ENCODE measurements around the gene GNPDA1. TPM values are rescaled to one million over a fixed set of nuclear protein-coding genes. Genes with fewer than 3 reads are reported as not detected.

The GNPDA1 gene
- total and polyA plus RNA-seq, 7 experiments from 2014 or later = 13.3 to 60.4 (median 28.5) TPM

DNA sequence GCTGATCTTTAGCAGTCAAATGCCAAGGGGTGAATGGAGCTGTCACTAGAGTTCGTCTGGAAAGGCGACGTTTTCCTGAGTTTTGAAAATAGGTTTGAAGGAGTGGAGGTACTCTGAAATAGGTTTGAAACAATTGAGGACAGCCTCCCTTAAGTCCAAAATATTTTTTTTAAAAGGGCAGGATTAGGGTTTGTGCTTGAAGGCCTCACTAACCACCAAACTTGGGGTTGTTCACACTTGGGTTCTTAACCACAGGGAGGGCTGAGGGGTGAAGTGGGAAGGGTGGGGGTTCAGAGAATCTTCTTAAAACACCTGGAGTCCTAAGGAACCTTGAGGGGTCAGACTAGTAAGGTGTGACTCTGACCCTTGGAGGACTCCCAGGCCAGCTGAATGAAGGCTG is 51.4 kb downstream of the GNPDA1 start:
- DNase-seq (no peak), ATAC-seq (no peak)
- peak overlapping the region; percentile 50 for H3K27ac ChIP-seq (ENCODE audit: low read depth, low read length)
- Mint-ChIP-seq H3K9me3 (no peaks in the 10 kb centered on the region), H3K27ac (peak overlapping the region; percentile 82 to 93 (median 92)), H3K4me1 (peaks cover 29 to 51% (median 42%) of the 10 kb centered on the region in 7 donors), H3K27me3 (no peaks in the 10 kb centered on the region), H3K36me3 (peaks cover 0 to 3% (median 0%) of the 10 kb centered on the region in 5 donors), H3K4me3 (peak overlapping the region in 9 of 10 donors; percentile 25 to 75 (median 53))
- H3K27me3 ChIP-seq (ENCODE audit: control insufficient read depth in 2 of 2, insufficient read depth in 2 of 2, low read length in 2 of 2) = no peaks in the 10 kb centered on the region
- peak overlapping the region; percentile 7 for H3K4me3 ChIP-seq (ENCODE audit: low read length)
- peaks cover 30 to 43% of the 10 kb centered on the region in 2 donors for H3K4me1 ChIP-seq (ENCODE audit: control insufficient read depth in 2 of 2, insufficient read depth in 2 of 2, low read length in 2 of 2)
- no peaks in the 10 kb centered on the region for H3K36me3 ChIP-seq (ENCODE audit: control insufficient read depth in 2 of 3, insufficient read depth in 3 of 3, low read length in 3 of 3)
- CTCF ChIA-PET = interaction anchor here (0.6 to 6.6 kb wide), 36 partner anchors 8 to 1405 kb away, joined by 3 to 143 read pairs (median 5); partner anchors contain the start of genes ARAP3, FCHSD1, PCDH1 and RNF14
- intact Hi-C loops (cut with micrococcal nuclease) = loop anchor here in 1 of 2 donors (2.0 to 10.0 kb wide), 3 partner anchors 83 to 263 kb away; partner anchors contain the start of gene PCDH1
- POLR2A ChIA-PET = interaction anchor here (1.0 to 3.3 kb wide), 17 partner anchors 8 to 368 kb away, joined by 3 to 55 read pairs (median 5); partner anchors contain the start of genes ARAP3, DELE1 and RNF14
- no peaks in the 10 kb centered on the region for H3K9me3 ChIP-seq (ENCODE audit: control insufficient read depth in 2 of 3, low read length in 3 of 3)

DNA sequence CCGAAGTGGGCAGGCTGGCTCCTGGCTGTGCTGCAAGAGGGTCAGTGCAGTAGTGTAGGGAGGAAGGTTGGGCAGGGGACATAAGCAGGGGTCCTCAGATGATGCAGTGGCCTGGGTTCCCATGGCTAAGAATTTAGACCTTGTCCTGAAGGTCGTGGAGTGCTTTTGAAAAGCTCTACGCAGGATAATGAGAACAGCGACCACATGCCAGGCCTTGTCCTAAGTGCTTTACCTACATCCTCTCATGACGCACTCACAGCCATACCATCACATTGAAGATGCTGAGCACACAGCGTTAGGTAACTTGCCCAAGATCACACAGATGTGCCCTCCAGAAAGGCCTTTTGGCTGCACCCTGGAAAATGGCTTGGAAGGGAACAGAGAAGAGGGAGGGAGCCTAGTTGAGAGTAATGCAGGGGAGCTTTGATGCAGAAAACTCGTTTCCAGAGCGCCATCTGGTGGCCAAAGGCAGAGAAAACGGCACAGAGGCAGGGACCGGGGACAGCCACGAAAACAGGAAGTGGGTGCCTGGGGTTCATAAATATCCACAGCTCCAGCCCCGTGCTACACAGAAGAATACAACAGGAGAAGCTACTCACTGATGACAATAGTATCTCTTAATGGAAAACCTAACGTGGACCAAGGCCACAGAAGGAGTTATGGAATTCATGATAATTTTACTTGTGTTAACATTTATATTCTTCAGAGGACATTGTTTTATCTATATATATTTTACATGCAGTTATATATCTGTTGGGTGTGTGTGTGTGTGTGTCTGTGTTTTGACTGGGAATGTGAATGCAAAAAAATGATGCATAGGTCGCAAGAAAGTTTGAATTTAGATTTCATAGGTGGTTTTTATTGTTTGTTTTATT is 52.1 kb downstream of the GNPDA1 start:
- H3K27ac ChIP-seq (ENCODE audit: low read depth, low read length) = peak overlapping the region; percentile 50
- H3K27me3 Mint-ChIP-seq = no peaks in the 10 kb centered on the region
- no peaks in the 10 kb centered on the region for H3K27me3 ChIP-seq (ENCODE audit: control insufficient read depth in 2 of 2, insufficient read depth in 2 of 2, low read length in 2 of 2)
- peak overlapping the region; percentile 7 for H3K4me3 ChIP-seq (ENCODE audit: low read length)
- H3K9me3 ChIP-seq (ENCODE audit: control insufficient read depth in 2 of 3, low read length in 3 of 3) = no peaks in the 10 kb centered on the region
- peak; percentile 82 to 95 (median 89) for DNase-seq
- peak; percentile 94 for ATAC-seq
- H3K36me3 Mint-ChIP-seq = peaks cover 0 to 3% (median 0%) of the 10 kb centered on the region in 5 donors
- ChIA-PET CTCF (interaction anchor here (0.6 to 6.6 kb wide), 43 partner anchors 8 to 1404 kb away, joined by 3 to 143 read pairs (median 4); partner anchors contain the start of genes ARAP3, FCHSD1, PCDH1 and RNF14), POLR2A (interaction anchor here (0.7 to 3.3 kb wide), 20 partner anchors 9 to 367 kb away, joined by 3 to 55 read pairs (median 5); partner anchors contain the start of genes ARAP3, DELE1 and RNF14)
- no peaks in the 10 kb centered on the region for H3K9me3 Mint-ChIP-seq
- peaks cover 30 to 43% of the 10 kb centered on the region in 2 donors for H3K4me1 ChIP-seq (ENCODE audit: control insufficient read depth in 2 of 2, insufficient read depth in 2 of 2, low read length in 2 of 2)
- peak overlapping the region; percentile 82 to 93 (median 92) for H3K27ac Mint-ChIP-seq
- intact Hi-C loops (cut with micrococcal nuclease) = loop anchor here (1.0 to 10.0 kb wide), 12 partner anchors 8 to 295 kb away; partner anchors contain the start of gene PCDH1 (in 1 of the 2)
- H3K4me3 Mint-ChIP-seq = peak overlapping the region; percentile 5 to 75 (median 54)
- no peaks in the 10 kb centered on the region for H3K36me3 ChIP-seq (ENCODE audit: control insufficient read depth in 2 of 3, insufficient read depth in 3 of 3, low read length in 3 of 3)
- peaks cover 29 to 51% (median 40%) of the 10 kb centered on the region in 7 donors for H3K4me1 Mint-ChIP-seq

DNA sequence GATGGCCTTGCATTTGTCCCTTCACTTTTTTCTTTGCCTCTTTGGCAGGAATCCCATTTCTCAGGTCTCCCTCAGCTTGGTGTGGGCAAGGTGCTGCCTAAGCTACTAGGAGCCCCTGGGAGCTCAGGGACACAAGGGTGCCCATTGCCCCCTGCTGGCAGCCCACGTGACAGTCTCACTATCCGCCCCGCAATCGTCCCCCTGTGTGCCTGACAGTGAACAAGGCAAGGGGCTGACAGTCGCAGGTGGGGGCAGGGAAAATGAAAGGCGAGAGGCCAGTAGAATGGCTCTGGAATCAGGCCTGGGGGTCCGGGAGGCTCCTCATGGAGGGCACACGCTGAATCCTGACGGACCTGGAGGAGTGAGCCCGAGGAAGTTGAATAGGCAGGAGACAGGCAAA is 52.8 kb downstream of the GNPDA1 start:
- Mint-ChIP-seq H3K4me1 (peaks cover 29 to 51% (median 40%) of the 10 kb centered on the region in 7 donors), H3K9me3 (no peaks in the 10 kb centered on the region), H3K27ac (peak overlapping the region in 8 of 9 donors; percentile 3 to 92 (median 76)), H3K36me3 (no peaks in the 10 kb centered on the region), H3K27me3 (no peaks in the 10 kb centered on the region), H3K4me3 (peak overlapping the region in 7 of 10 donors; percentile 8 to 58 (median 39))
- Histone ChIP-seq H3K4me1 (ENCODE audit: control insufficient read depth in 2 of 2, insufficient read depth in 2 of 2, low read length in 2 of 2) (peaks cover 30 to 43% of the 10 kb centered on the region in 2 donors), H3K9me3 (ENCODE audit: control insufficient read depth in 2 of 3, low read length in 3 of 3) (no peaks in the 10 kb centered on the region), H3K27me3 (ENCODE audit: control insufficient read depth in 2 of 2, insufficient read depth in 2 of 2, low read length in 2 of 2) (no peaks in the 10 kb centered on the region), H3K27ac (ENCODE audit: low read depth, low read length) (no peak overlapping the region), H3K36me3 (ENCODE audit: control insufficient read depth in 2 of 3, insufficient read depth in 3 of 3, low read length in 3 of 3) (no peaks in the 10 kb centered on the region), H3K4me3 (ENCODE audit: low read length) (no peak overlapping the region)
- ChIA-PET CTCF (interaction anchor here (0.6 to 6.6 kb wide), 27 partner anchors 9 to 325 kb away, joined by 3 to 143 read pairs (median 9); partner anchors contain the start of genes ARAP3, PCDH1 and RNF14), POLR2A (interaction anchor here (0.6 to 3.3 kb wide), 16 partner anchors 10 to 367 kb away, joined by 3 to 55 read pairs (median 4); partner anchors contain the start of genes ARAP3, DELE1 and RNF14)
- intact Hi-C loops (cut with micrococcal nuclease) = loop anchor here (1.0 to 10.0 kb wide), 12 partner anchors 8 to 295 kb away; partner anchors contain the start of gene PCDH1 (in 1 of the 2)
- DNase-seq (peak in 2 of 9 donors; percentile 19), ATAC-seq (no peak)

DNA sequence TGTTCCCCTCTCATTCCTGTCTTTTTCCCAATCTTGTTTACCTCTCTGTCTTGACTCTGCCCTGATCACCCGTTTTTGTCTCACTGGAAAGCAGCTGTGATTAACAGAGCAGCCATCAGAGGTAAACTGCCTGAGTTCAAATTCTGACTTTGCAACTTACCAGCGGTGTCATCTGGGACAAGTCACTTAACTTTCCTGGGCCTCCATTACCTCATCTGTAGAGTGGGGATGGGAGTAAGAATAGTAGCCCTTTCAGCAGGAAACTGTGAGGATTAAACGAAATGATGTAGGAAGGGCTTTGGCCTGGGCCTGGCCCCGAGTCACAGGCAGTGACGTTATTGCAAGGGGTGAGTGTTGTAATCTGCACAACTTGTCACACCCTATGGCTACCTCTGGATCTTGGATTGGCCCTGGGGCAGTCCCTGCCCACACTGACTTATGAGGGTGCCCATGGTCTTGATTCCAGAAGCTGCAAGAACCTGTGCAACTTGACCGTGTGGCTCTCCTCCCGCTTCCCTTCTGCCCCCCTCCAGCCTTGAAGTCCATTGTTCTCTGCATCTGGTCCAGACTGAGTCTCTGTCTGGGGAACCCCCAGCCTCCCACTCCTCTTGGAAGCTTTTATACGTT is 54.2 kb downstream of the GNPDA1 start:
- ATAC-seq (peak; percentile 64), DNase-seq (no peak)
- CTCF ChIA-PET = interaction anchor here (1.3 to 6.6 kb wide), 6 partner anchors 44 to 294 kb away, joined by 5 to 143 read pairs (median 34); partner anchors contain the start of gene PCDH1
- intact Hi-C loops (cut with micrococcal nuclease) = no loop called here
- POLR2A ChIA-PET = interaction anchor here (0.6 to 3.3 kb wide), 5 partner anchors 10 to 322 kb away, joined by 3 to 18 read pairs (median 3); partner anchors contain the start of genes HDAC3, RELL2 and RNF14
- H3K9me3 ChIP-seq (ENCODE audit: control insufficient read depth in 2 of 3, low read length in 3 of 3) = no peaks in the 10 kb centered on the region
- H3K36me3 Mint-ChIP-seq = peaks cover 0 to 6% (median 0%) of the 10 kb centered on the region in 5 donors
- H3K27ac ChIP-seq (ENCODE audit: low read depth, low read length) = no peak overlapping the region
- peaks cover 32 to 54% (median 47%) of the 10 kb centered on the region in 7 donors for H3K4me1 Mint-ChIP-seq
- no peaks in the 10 kb centered on the region for H3K27me3 Mint-ChIP-seq
- H3K4me1 ChIP-seq (ENCODE audit: control insufficient read depth in 2 of 2, insufficient read depth in 2 of 2, low read length in 2 of 2) = peaks cover 30 to 43% of the 10 kb centered on the region in 2 donors
- H3K4me3 ChIP-seq (ENCODE audit: low read length) = peak overlapping the region; percentile 12
- no peaks in the 10 kb centered on the region for H3K27me3 ChIP-seq (ENCODE audit: control insufficient read depth in 2 of 2, insufficient read depth in 2 of 2, low read length in 2 of 2)
- peak overlapping the region in 8 of 10 donors; percentile 20 to 76 (median 50) for H3K4me3 Mint-ChIP-seq
- no peaks in the 10 kb centered on the region for H3K9me3 Mint-ChIP-seq
- H3K36me3 ChIP-seq (ENCODE audit: control insufficient read depth in 2 of 3, insufficient read depth in 3 of 3, low read length in 3 of 3) = no peaks in the 10 kb centered on the region
- H3K27ac Mint-ChIP-seq = peak overlapping the region in 5 of 9 donors; percentile 17 to 92 (median 70)

- H3K9me3 Mint-ChIP-seq = no peaks in the 10 kb centered on the region
- peaks cover 30 to 43% of the 10 kb centered on the region in 2 donors for H3K4me1 ChIP-seq (ENCODE audit: control insufficient read depth in 2 of 2, insufficient read depth in 2 of 2, low read length in 2 of 2)
- H3K27ac Mint-ChIP-seq = peak within 1 kb of the TSS in 7 of 9 donors; percentile 17 to 92 (median 53)
- CTCF ChIA-PET = interaction anchor here (1.1 to 6.6 kb wide), 6 partner anchors 11 to 293 kb away, joined by 5 to 143 read pairs (median 34); partner anchors contain the start of genes PCDH1 and RNF14
- peak within 1 kb of the TSS; percentile 12 for H3K4me3 ChIP-seq (ENCODE audit: low read length)
- H3K27me3 ChIP-seq (ENCODE audit: control insufficient read depth in 2 of 2, insufficient read depth in 2 of 2, low read length in 2 of 2) = no peaks in the 10 kb centered on the region
- ATAC-seq = no peak
- DNase-seq = peak in 2 of 9 donors; percentile 12 to 42
- POLR2A ChIA-PET = interaction anchor here (0.8 to 3.3 kb wide), 5 partner anchors 11 to 321 kb away, joined by 3 to 18 read pairs (median 3); partner anchors contain the start of genes HDAC3, RELL2 and RNF14
- no peaks in the 10 kb centered on the region for H3K9me3 ChIP-seq (ENCODE audit: control insufficient read depth in 2 of 3, low read length in 3 of 3)
- H3K27me3 Mint-ChIP-seq = no peaks in the 10 kb centered on the region
- peaks cover 32 to 54% (median 47%) of the 10 kb centered on the region in 7 donors for H3K4me1 Mint-ChIP-seq
- no peaks in the 10 kb centered on the region for H3K36me3 ChIP-seq (ENCODE audit: control insufficient read depth in 2 of 3, insufficient read depth in 3 of 3, low read length in 3 of 3)
- intact Hi-C loops (cut with micrococcal nuclease) = no loop called here
- H3K36me3 Mint-ChIP-seq = peaks cover 0 to 6% (median 0%) of the 10 kb centered on the region in 5 donors
- H3K27ac ChIP-seq (ENCODE audit: low read depth, low read length) = no peak within 1 kb of the TSS
- H3K4me3 Mint-ChIP-seq = peak within 1 kb of the TSS in 9 of 10 donors; percentile 20 to 76 (median 53)
Measured at GRCh38 chr5:141958113-141958512, 54.7 kb downstream of the GNPDA1 start, which contains the start of gene PCDH12. Gene PCDH12, minus strand, starts transcription at chr5:141958202. Its CDS starts 351 bp downstream, at chr5:141957851.

Measured in naive thymus-derived CD4-positive, alpha-beta T cell (primary cell).